M059J (cell line): Measurements from ENCODE around the gene BNC2. TPM values are rescaled to one million over a fixed set of nuclear protein-coding genes. Genes with fewer than 3 reads are reported as not detected.

Experiments used
- DNase-seq: peaks from one replicate; pipeline ENCODE4 v3.0.0-alpha.2; 2012; ENCODE audit warnings: low read depth
- total RNA-seq: library from RNA; depleted of rRNA; stranded (reverse); fragments of >200 nt; shearing (Covaris generic); gene quantifications from 2 replicates; pipeline ENCODE4 v1.2.3, GENCODE V29; 2014

BNC2 gene
- total RNA-seq, 1 experiment from 2014 or later, result 7.0 TPM

DNA sequence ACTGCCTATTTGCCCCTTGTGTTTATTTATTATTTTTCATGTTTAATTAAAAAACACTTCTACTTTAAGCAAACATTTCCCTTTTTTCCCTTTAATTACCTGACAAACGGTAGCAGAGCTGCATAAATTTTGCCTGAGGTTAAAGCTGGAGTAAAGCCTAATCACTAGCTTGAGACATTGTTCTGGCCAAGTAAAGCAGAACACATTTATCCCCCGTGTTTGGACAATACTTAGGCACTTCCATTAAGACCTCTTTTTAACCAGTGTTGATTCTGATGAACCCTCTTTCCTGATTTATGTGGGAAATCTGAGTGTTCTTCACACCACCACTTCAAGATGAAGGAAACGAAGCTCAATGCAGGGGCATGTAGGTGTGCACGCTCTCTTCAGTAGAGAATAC lies 54.5 kb downstream of the BNC2 start:
- no peak for DNase-seq

DNA sequence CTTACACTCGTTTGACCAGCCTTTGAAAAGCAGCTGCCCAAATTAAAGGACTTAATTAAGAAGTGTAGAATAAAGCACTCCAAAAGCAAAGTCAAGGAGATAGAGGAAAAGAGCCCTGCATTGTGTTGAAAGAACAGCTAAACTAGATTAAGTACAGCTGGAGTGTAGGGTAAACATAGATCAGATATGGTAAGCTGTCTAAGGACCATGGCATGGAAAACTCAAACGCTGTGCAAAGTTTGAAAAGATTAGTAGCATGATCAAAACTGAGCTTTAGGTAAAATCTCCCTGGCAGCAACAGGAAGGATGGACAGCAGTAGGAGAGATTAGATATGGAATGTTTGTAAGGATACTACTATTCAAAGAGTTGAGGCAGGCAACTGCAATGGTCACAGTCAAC lies 55.4 kb downstream of the BNC2 start:
- no peak for DNase-seq

DNA sequence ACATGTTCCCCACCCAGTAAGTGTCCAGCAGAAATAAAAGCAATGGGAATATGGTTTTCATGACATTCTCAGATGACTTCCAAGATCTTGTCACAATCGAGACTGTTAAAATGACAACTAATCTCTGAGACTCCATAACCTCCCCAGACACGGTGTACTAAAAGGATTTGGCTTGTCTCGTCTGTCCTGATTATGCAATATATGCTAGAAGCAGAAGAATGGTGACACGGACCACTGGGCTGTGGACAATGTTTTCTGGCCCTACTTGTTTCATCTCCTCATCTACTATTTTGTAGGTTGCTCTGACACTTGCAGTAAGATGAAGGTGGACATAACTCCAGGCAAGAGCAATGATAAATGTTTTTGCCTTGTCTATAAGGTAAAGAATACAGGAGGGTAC lies 56.6 kb downstream of the BNC2 start:
- no peak for DNase-seq

DNA sequence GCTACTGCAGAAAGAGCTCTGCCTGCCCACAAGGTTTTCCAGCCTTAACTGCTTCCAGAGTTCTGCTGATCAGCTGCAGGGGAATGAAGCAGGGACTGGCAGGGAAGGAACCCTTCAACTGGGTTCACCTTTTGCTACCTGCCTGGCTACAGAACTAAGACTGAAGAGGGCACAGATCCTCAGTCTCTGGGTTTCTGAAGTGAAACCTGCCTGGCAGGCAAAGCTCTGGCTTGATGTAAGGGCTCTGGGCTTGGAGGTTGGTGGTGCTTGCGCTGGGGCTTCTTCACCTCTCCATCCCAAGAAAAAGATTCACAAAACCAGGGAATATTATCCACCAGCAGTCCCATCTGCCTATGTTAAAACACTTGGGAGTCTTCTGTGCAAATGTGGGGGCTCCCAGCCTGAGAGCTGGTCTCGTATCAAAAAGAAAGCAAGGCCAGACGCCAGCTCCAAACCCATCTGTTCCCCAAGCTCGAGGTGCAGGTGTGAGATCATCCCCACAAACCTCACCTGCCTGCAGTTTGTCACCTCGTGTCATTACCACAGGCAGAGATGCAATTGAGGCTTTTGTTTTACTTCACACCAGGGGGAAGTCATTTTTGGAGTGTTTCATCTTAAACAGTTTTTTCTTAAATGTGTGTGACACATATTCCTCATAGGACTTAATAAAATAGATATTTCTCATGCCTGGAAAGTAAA lies 58.3 kb downstream of the BNC2 start:
- no peak for DNase-seq

DNA sequence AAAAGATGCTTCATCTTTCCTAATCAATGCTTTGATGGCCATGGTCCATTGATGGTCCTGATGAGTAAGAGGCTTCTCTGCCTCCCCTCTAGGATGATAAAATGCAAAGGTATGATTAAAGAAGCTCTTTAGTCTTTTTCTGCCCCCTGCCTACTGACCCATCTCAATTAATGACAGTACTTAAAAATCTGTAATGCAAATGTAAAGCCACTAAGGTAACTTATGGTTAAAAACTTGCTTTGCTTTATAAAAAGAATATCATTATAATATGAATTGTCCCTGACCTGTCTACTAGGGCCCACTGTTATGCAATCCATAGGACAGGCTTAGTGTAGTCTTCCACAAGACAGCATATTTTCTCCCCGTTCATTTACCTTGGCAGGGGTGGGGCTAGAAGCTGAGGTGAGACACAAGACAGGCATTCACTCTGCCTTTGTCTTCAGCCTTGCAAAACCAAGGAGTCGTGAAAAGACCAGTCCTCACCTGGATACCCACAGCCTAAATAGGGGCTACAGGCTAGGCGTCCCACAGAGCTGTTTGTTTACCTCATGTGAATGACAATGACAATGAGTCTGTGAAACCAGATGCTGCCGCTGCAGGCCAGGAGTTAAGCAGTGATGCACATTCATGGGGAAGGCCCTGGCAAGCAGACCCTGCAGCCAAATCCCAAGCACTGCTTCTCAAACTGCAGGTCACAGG lies 60.4 kb downstream of the BNC2 start:
- no peak for DNase-seq

DNA sequence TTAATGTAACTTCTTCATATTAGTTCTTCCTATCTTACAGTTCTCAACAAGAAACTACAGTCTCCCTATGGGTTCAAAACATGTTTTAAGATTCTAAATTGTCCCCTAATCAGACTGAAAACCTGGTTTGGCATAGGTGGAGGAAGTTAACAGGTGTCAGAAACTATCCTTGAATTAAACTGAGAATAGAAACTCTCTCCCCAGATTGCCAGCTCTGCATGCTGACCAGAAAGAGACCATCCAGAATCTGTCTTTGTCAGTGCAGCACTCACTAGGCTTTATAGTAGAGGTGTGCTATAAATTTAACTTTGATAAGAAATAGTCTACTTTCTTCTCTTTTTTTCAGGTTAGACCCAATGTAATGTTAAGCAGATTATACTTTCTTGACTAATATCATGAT lies 63.8 kb downstream of the BNC2 start:
- DNase-seq, result no peak

DNA sequence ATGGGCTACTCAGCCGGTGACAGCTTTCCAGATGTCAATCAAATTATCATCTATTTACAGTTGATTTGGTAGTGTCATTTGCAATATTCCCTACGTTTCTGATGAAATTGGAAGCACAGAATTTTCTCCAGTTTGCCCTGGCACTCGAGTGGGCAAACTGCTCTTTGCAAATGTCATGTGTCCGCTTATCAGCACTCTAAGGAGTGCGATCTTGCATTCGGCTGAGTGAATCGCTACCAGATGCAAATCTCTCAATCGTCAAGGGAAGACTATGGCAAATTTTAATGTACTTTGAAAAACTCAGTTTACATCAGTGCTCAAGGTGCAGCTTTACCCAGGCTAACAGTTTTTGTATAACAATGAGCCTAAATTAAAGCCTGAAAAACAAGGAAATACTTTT lies 66.8 kb downstream of the BNC2 start:
- no peak for DNase-seq

DNA sequence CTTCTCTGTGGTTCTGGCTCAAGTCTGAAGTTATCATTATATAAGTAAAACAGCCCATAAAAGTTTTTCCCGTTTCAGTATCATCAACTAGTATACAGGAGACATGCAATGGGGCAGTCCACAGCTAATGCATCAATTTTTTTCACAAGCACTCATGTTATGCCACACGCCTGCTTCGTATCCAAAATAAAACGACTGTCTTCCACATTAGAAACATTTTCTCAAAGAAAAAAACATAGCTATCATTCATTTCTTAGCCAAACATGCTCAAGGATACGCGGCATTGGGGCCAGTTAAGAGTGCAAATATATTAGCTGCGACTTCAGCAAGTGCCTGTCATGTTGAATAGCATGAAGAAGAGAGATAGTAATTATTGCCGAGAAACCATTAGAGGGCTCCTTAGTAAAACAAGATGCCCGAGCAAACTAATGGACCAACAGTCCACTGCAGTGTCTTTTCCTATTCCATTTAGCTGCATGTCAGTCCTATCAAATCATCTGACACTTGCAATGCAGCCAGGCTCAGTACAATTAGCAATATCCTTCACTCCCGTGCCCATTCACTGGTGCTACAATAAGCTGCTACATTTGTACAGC lies 68.5 kb downstream of the BNC2 start:
- no peak for DNase-seq

DNA sequence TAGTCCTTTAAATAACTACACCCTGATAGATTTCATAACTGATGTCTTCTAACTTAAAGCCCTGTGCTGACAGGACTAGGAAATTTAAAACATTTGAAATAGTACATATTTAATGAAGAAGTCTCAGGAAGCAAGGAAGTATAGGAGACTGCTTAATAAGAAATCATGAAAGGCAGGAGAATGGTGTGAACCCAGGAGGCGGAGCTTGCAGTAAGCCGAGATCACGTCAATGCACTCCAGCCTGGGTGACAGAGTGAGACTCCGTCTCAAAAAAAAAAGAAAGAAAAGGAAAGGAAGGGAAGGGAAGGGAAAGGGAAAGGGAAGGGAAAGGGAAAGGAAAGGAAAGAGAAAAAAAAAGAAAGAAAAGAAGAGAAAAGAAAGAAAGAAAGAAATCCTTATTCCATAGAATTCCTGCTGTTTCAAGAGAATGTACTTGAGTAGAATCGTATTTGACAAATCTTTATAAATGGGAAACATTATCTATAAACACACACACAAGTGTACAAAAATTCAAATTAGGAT lies 74.1 kb downstream of the BNC2 start:
- no peak for DNase-seq

DNA sequence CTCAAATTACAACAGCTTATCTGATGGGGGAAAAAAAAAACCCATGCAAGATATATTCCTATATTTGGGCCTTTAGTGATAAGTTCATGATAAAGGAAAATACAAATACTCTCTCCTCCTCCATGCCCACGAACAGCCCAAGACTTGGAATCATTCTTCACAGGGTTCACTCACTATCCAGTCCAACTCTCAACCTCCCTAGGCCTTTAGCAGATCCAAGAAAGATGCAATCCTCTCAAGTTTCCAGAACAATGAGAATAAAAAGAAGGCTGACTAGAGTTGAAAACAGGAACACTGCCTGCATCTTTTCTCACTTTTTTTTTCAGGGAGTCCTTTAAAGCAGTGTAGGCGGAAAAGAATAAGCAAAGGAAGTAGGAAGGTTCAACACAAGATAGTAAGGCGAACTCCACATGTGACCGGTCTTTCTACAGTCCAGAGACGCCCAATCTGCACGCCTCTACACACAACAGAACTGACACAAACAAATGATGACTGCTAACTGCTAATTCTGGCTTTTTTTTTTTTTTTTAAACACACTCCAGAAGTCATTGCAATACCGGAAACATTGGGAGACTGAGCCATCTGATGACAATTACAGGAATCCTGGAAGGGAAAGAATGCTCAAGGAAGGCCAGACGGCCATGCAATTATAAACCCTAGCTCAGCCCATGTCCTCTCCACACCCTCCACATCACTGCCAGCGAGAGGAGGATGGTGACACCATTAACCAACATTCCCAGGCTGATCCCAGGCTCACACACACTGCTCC lies 75.4 kb downstream of the BNC2 start:
- DNase-seq, result peak; percentile 47

DNA sequence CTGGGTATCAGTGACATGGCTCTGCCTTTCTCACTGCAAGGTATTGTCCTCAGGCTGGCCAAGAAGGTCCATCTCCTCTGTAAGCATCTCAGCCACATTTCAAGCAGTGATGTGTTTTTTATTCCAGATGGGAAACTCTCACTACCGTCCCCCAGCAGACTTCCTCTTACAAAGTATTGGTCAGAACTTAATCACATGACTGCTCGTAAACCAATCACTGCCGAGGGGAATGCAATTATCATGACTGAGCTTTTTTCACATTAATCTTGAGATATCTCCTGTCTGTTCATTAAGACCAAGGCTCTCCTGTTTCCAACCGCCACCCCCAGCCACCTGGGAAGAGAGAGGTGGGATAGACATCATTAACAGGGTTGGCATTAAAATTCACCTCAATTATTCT lies 76.4 kb downstream of the BNC2 start:
- no peak for DNase-seq

DNA sequence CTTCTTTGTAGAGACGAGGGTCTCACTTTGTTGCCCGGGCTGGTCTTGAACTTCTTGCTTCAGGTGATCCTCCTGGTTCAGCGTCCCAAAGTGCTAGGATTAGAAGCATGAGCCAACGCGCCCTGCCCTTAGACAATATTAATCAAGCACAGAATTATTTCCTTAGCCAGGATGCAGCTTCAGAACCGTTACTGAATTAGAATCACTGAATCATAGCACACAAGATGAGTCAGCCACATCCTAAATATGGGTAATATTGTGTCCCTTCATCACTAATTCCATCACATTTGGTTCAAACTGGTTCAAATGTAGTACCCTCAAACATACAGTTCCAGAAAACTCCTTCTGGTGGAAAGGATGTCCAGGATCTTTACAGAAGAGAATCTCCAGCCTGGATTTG lies 82.7 kb downstream of the BNC2 start:
- peak; percentile 13 for DNase-seq

DNA sequence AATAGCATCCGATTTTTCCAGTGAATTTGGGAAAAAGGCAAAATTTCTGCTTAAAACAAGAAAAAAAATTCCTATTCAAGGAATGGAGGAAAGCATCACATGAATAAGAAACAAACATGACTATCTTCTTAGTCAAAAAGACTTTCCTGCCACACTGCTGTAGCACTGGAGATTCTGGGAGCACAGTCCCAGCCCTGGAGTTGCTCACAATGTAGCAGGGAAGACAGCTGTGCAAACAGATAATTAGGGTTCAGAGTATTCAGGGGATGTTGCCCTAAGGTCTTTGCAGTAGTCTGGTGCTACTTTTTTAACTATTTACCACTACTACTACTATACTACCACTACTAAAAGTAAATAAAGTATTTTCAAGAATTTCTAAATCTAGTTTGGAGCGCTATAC lies 86.5 kb downstream of the BNC2 start:
- DNase-seq, result no peak

DNA sequence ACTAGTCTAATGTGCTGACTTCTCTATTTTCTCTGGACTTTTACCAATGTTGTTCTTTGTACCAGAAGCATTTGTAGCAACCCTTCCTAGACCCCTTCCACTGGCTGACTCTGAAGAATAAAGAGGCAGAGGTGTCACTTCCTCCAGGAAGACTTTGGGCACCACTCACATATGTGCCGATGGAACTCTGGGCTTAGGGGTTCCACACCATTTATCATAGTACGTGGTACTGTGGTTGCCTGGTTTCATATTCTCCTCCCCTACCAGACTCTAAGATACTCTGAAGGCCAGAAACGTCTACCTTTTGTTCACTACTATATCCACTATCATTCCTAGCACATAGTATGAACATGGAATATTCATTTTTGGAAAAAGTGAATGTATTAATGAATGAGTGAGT lies 88.0 kb downstream of the BNC2 start:
- DNase-seq, result no peak

DNA sequence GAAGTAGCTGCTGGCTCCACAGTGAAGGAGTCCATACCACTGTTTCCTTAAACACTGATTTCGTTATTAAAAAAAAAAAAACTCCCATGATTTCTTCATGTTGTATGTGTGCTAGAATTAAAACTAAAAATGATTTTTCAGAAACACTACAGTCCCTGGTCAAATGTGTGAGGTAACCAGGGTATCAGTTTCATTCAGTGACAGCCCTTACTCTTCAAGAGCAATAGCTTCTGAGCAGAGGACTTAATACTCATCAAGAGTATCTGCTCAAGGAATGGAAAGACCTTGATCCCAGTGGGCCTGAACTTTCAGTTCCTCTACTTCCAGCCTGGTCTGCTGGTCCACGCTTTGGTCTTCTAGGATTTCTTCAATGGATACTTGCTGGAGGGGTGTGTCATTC lies 95.1 kb downstream of the BNC2 start:
- no peak for DNase-seq

DNA sequence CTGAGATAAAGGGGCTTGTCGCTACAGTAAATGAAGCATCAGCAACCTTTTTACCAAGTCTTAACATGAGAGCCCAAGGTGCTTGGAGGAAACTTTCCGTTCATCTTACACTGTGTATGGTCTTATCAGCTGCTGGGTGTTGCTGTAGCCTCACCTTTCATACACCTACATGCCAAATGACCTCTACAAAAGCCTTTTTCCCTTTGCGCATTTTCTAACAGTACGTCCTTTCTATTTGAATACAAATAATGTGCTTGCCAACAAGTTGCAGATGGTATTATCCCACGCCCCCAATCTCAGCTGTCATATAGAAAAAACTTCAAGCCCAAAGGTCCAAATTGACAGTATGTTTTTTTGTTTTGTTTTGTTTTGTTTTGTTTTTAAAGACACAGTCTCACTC lies 96.9 kb downstream of the BNC2 start:
- DNase-seq, result no peak

DNA sequence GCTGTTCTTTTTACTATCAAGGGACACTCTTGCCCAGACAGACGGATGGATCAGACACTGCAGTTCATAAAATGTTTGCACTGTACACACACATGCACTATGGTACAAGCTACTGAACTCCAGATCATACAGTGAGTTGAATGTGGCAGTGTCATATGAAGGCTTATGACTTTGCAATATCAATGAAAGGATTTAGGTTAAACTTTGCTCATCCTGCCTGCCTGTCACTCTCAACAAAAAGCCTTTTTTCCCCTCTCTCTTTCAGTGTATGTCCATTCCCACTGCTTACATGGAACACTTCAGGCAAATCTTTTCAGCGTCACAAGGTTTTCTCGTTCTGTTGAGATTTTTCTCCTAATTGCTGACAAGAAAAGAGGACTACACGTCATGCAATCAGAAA lies 97.4 kb downstream of the BNC2 start:
- DNase-seq, result no peak

DNA sequence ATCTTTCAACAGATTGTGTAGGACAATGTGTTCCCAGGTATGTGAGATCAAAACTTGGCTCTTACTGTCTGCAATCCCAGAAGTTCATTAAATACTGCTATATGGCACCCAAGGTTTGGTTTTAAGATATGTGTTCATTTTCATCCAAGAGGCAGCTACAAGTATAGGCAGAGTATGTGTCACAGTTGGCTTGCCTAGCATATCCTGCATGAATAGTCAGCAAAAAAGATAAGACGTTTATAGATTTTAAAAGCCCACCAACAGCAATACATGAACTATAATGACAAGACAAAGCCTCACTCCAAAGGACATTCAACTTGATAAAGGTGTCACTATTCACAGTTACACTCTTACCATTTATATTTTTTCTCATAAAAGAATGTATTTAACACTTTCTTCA lies 99.1 kb downstream of the BNC2 start:
- no peak for DNase-seq

DNA sequence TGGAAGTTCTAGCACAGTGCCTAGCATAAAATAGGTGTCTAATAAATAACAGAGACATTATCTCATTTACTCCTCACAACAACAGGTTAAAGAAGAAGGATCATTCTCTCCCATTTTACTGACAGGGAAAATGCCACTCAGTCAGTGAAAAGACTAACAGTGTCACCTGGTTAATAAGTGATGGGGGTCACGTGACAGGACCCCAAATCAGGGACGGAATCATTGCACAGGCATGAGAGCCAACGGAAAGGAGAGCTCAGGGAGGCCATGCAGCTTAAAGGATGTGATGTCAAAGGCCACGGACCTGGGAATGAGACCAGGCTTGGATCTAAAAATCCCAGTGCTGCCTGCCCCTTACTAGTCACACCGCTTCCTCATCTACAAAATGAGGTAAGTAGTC lies 101.2 kb downstream of the BNC2 start:
- no peak for DNase-seq

DNA sequence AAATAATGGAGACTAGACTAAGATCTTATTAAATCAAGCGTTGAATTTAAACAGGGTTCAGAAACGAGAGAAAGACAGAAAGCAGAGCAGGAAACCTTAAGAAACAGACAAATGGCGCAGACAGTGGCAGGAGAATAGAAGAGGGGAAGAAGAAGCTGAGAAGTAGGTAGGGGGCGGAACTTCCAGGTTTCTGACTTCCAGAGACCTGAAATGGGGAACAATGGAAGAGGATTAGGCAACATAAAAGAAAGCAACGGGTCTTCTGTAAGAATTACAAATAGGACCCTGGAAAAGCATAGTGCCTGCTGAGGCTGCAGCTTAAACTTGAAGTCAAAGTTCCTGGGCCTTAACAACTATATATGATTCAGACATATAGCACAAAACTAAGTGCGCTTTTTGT lies 101.7 kb downstream of the BNC2 start:
- DNase-seq, result no peak

DNA sequence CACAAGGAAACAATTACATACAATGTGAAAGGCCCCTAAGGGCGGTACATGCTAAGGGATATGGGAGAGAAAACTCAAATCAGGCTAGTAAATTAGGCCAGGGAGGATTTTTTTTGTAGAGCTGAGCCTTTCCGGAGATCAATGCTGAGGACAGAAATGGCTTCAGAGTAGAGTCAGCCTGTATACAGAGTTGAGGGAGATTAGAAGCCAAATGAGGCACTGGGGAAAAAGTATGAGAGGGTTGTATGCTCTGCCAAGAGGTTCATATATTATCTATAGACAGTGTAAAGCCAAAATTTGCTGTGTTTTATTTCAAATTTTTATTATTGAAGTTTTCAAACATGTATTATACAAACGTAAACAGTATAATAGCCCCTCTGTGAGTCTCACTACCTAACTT lies 103.1 kb downstream of the BNC2 start:
- DNase-seq, result no peak

DNA sequence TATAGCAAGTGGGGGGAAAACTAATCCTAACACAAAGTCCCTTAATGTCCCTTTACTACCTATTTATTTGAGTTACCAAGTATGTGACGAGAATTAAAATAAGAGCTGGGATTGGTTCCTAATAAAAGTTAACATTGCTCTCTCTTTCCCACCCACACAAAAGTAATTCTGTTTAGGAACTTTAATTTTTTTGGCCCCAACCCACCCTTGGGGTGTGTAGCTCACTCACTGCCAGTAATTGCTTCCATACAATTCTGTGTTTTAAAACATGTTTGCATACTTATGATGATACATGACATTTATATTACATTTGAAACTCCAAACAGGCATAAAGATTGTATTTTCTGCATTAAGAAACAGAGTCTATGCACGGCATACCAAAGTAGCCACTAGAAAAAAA lies 106.5 kb downstream of the BNC2 start:
- DNase-seq, result no peak
